Smooth muscle cell (in vitro differentiated cells): ENCODE results near the gene ALPK3. TPM values are rescaled to one million over a fixed set of nuclear protein-coding genes. Genes with fewer than 3 reads are reported as not detected.

Experiments used
- DNase-seq: peaks from one replicate; lab custom pipeline; 2025; ENCODE audit not compliant: unreplicated experiment; lab: John Stamatoyannopoulos, UW
- H2AFZ ChIP-seq: fragments of 200-600 bp; sonication (generic); 2 replicates; pipeline ENCODE4 v1.6.0; 2016; ENCODE audit warnings: antibody characterized with exemption, low read depth, mild to moderate bottlenecking
- H3F3A ChIP-seq: fragments of 200-600 bp; sonication (generic); 2 replicates; pipeline ENCODE4 v1.6.0; 2017; ENCODE audit warnings: antibody characterized with exemption, low read depth
- H3K27ac ChIP-seq: fragments of 200-600 bp; sonication (generic); 2 replicates; pipeline ENCODE4 v1.5.1; 2016; ENCODE audit warnings: low read depth, mild to moderate bottlenecking
- H3K27me3 ChIP-seq: fragments of 200-600 bp; sonication (generic); 2 replicates; pipeline ENCODE4 v1.6.1; 2016; ENCODE audit warnings: low read depth, mild to moderate bottlenecking
- H3K36me3 ChIP-seq: fragments of 200-600 bp; sonication (generic); 2 replicates; pipeline ENCODE4 v1.5.1; 2016; ENCODE audit warnings: low read depth
- H3K4me1 ChIP-seq: fragments of 200-600 bp; sonication (generic); 2 replicates; pipeline ENCODE4 v1.5.1; 2016; ENCODE audit warnings: low read depth
- H3K4me2 ChIP-seq: fragments of 200-600 bp; sonication (generic); 2 replicates; pipeline ENCODE4 v1.6.0; 2016; ENCODE audit warnings: mild to moderate bottlenecking
- H3K4me3 ChIP-seq: fragments of 200-600 bp; sonication (generic); 2 replicates; pipeline ENCODE4 v1.5.1; 2016; ENCODE audit warnings: mild to moderate bottlenecking
- H3K79me2 ChIP-seq: fragments of 200-600 bp; sonication (generic); 2 replicates; pipeline ENCODE4 v1.6.0; 2016; ENCODE audit warnings: low read depth, mild to moderate bottlenecking
- H3K9ac ChIP-seq: fragments of 200-600 bp; sonication (generic); 2 replicates; pipeline ENCODE4 v1.6.0; 2016; ENCODE audit warnings: low read depth
- H3K9me3 ChIP-seq: fragments of 200-600 bp; sonication (generic); replicated peaks from 2 replicates; pipeline ENCODE4 v1.5.1; 2016; ENCODE audit warnings: low read depth
- H4K20me1 ChIP-seq: fragments of 200-600 bp; sonication (generic); 2 replicates; pipeline ENCODE4 v1.6.0; 2016; ENCODE audit warnings: low read depth
- WGBS: methylation state at CpG from one replicate; pipeline ENCODE4 v1.1.7; 2016; ENCODE audit warnings: low lambda C conversion rate; 5-methylcytosine and 5-hydroxymethylcytosine counted together
- polyA plus RNA-seq: library from polyadenylated mRNA; unstranded; fragments of >200 nt; fragmentation: Nextera tagmentation; extraction: Ambion mirVana; gene quantifications from 2 replicates; pipeline ENCODE4 v1.2.1, GENCODE V29; 2016
- total RNA-seq: library from RNA; depleted of rRNA; stranded (reverse); fragments of >200 nt; gene quantifications from 2 replicates; pipeline ENCODE4 v1.2.3, GENCODE V29; 2014
- TF ChIP-seq, protein P1 (sequence below): fragments of 200-600 bp; sonication (generic); IDR thresholded peaks from 2 replicates; pipeline ENCODE4 v1.5.1; 2017; ENCODE audit warnings: borderline replicate concordance, mild to moderate bottlenecking, antibody characterized with exemption; ENCODE audit not compliant: insufficient read depth, poor library complexity, severe bottlenecking

The ALPK3 gene, protein sequence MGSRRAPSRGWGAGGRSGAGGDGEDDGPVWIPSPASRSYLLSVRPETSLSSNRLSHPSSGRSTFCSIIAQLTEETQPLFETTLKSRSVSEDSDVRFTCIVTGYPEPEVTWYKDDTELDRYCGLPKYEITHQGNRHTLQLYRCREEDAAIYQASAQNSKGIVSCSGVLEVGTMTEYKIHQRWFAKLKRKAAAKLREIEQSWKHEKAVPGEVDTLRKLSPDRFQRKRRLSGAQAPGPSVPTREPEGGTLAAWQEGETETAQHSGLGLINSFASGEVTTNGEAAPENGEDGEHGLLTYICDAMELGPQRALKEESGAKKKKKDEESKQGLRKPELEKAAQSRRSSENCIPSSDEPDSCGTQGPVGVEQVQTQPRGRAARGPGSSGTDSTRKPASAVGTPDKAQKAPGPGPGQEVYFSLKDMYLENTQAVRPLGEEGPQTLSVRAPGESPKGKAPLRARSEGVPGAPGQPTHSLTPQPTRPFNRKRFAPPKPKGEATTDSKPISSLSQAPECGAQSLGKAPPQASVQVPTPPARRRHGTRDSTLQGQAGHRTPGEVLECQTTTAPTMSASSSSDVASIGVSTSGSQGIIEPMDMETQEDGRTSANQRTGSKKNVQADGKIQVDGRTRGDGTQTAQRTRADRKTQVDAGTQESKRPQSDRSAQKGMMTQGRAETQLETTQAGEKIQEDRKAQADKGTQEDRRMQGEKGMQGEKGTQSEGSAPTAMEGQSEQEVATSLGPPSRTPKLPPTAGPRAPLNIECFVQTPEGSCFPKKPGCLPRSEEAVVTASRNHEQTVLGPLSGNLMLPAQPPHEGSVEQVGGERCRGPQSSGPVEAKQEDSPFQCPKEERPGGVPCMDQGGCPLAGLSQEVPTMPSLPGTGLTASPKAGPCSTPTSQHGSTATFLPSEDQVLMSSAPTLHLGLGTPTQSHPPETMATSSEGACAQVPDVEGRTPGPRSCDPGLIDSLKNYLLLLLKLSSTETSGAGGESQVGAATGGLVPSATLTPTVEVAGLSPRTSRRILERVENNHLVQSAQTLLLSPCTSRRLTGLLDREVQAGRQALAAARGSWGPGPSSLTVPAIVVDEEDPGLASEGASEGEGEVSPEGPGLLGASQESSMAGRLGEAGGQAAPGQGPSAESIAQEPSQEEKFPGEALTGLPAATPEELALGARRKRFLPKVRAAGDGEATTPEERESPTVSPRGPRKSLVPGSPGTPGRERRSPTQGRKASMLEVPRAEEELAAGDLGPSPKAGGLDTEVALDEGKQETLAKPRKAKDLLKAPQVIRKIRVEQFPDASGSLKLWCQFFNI (N-terminal part only)
- 10.4 and 18.8 TPM in 2 replicates for total RNA-seq
- polyA plus RNA-seq = 3.5 and 6.1 TPM in 2 replicates

DNA sequence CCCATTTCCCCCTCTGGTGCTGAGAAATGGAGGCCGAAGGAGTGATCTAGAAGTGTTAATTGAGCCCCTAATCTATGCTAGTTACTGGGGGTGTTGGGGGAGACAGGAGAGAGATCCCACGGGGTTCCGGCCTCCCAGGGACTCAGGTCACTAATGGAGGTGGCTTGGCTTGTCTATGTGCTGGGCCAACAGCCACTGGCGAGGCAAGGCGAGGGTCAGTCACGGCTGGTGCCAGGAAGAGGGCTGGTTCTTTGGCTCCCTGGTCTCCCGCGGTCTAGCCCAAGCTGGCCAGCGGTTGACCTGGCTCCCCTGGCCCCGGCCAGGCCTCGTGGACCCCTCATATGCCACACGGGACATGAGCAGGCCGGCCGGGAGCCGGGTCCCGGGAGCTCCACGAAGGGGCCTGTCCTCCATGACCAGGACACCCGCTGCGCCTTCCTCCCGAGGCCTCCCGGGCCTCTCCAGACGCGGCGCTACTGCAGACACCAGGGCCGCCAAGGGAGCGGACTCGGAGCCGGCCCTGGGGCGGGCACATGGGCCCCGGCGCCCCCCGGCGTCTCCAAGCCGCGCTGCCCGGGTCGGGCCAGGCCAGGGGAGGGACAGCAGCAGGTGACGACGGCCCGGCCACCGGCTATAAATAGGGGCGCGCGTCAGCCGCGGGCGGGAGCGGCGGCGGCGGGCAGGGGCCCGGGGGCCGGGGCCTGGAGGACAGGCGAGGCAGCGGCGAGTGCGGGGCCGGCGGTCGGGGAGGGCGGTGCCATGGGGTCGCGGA is at the start of gene ALPK3:
ALPK3 (plus strand) TSS at position 663 of the 772 bp plus-strand sequence; CDS start at position 760, 97 bp downstream.
- H3K27ac ChIP-seq = peak within 1 kb of the TSS; percentile 79
- 28% methylated on average over 51 of the region's 63 CpGs for whole genome bisulfite sequencing
- peak within 1 kb of the TSS; percentile 53 for H3K4me3 ChIP-seq
- H4K20me1 ChIP-seq = peaks cover 9% of the 10 kb centered on the region
- H3K9ac ChIP-seq = peak within 1 kb of the TSS; percentile 72
- H3K79me2 ChIP-seq = peaks cover 18% of the 10 kb centered on the region
- DNase-seq = no peak
- no peaks in the 10 kb centered on the region for H3K36me3 ChIP-seq
- H3K27me3 ChIP-seq = no peaks in the 10 kb centered on the region
- H2AFZ ChIP-seq = peak within 1 kb of the TSS; percentile 39
- H3K4me1 ChIP-seq = peaks cover 25% of the 10 kb centered on the region
- H3K9me3 ChIP-seq = no peaks in the 10 kb centered on the region
- H3K4me2 ChIP-seq = peak within 1 kb of the TSS; percentile 85
- TF ChIP-seq, protein P1, sequence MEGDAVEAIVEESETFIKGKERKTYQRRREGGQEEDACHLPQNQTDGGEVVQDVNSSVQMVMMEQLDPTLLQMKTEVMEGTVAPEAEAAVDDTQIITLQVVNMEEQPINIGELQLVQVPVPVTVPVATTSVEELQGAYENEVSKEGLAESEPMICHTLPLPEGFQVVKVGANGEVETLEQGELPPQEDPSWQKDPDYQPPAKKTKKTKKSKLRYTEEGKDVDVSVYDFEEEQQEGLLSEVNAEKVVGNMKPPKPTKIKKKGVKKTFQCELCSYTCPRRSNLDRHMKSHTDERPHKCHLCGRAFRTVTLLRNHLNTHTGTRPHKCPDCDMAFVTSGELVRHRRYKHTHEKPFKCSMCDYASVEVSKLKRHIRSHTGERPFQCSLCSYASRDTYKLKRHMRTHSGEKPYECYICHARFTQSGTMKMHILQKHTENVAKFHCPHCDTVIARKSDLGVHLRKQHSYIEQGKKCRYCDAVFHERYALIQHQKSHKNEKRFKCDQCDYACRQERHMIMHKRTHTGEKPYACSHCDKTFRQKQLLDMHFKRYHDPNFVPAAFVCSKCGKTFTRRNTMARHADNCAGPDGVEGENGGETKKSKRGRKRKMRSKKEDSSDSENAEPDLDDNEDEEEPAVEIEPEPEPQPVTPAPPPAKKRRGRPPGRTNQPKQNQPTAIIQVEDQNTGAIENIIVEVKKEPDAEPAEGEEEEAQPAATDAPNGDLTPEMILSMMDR = peak; percentile 15
- H3F3A ChIP-seq = peaks cover 11% of the 10 kb centered on the region

DNA sequence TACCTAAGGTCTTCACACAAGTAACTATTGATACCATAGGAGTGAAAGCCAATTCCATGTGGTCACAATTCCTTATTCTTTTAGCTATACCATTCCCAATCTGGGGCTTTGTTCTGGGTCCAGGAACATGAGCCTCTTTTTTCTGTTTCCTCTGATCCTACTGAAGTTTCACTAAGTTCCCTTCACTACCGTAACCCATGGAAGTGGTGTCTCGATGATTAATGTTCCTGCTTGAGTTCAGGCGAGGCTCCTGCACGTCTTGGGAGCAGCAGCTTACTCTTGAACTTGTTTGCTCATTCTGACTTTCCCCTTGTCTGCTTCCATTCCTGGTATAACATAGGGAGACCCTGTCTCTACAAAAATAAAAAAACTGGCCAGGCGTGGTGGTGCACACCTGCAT is 45.1 kb upstream of the ALPK3 start:
- Histone ChIP-seq H3K4me1 (no peaks in the 10 kb centered on the region), H3K9me3 (no peaks in the 10 kb centered on the region), H3K27me3 (no peaks in the 10 kb centered on the region), H3K36me3 (peaks cover 5% of the 10 kb centered on the region), H3K4me3 (no peak overlapping the region), H3F3A (peaks cover 4% of the 10 kb centered on the region), H3K79me2 (peaks cover 97% of the 10 kb centered on the region), H3K4me2 (no peak overlapping the region), H4K20me1 (peaks cover 98% of the 10 kb centered on the region), H2AFZ (no peak overlapping the region), H3K27ac (no peak overlapping the region), H3K9ac (no peak overlapping the region)
- no peak for DNase-seq
- WGBS = 78% methylated on average over 5 of the region's 5 CpGs
- TF ChIP-seq, protein P1 = no peak

DNA sequence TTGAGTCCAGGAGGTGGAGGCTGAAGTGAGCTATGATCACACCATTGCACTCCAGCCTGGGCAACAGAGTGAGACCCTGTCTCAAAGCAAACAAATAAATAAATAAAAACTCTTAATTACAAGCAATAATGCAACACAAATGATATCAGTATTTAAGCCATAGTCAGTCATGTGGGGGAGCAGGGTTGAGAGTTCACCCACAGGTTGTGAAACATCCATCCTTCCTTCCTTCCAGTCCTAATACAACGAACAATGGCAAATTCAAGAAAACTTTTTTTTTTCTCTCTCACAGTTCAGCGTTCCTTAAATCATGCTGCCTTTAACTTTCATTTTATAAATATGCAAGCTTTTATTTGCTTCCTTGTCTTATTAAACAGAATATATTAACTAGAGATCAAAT is 44.7 kb upstream of the ALPK3 start:
- peaks cover 96% of the 10 kb centered on the region for H3K79me2 ChIP-seq
- H3K27ac ChIP-seq = no peak overlapping the region
- H3K4me3 ChIP-seq = no peak overlapping the region
- H3K36me3 ChIP-seq = peaks cover 5% of the 10 kb centered on the region
- no peak for DNase-seq
- H2AFZ ChIP-seq = no peak overlapping the region
- H3K9ac ChIP-seq = no peak overlapping the region
- TF ChIP-seq, protein P1 = no peak
- no peaks in the 10 kb centered on the region for H3K27me3 ChIP-seq
- H3K9me3 ChIP-seq = no peaks in the 10 kb centered on the region
- no peaks in the 10 kb centered on the region for H3F3A ChIP-seq
- WGBS = 92% methylated on average over 2 of the region's 2 CpGs
- no peaks in the 10 kb centered on the region for H3K4me1 ChIP-seq
- peaks cover 96% of the 10 kb centered on the region for H4K20me1 ChIP-seq
- no peak overlapping the region for H3K4me2 ChIP-seq
